ENCODE data around the gene CTNND2.
"Not testable (repeated sequence)": the region's sequence is repeated elsewhere in the genome, so short reads cannot be mapped to it uniquely, and the experiment has no call there.

The CTNND2 gene

GRCh38 chr5:11004523-11004922 is 899.7 kb downstream of the CTNND2 start:
- DNase-seq = not testable (repeated sequence)

- DNase-seq = no peak
Measured at GRCh38 chr5:11000515-11001353, 903.5 kb downstream of the CTNND2 start.

- no peak for DNase-seq
Measured at GRCh38 chr5:10999714-11000113, 904.5 kb downstream of the CTNND2 start.

DNA sequence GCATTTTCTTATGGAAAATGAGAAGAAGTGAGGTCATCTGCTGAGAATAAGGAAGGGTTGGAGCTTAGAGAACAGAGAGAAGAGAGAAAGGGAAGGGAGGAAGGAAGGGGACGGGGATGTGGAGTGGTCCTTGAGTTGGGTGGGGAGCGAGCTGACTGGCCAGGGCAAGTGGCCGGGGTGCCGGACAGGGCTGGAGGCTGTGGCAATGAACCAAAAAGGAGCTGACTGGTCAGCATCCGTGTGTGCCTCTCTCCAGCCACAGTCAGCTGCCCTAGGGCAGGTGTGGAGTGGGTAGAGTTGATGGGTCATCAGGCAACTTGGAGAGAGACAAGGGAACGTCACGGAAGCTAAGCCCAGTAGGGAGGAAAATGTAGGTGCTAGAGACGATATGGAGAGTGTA is 908.4 kb downstream of the CTNND2 start:
- no peak for DNase-seq

DNA sequence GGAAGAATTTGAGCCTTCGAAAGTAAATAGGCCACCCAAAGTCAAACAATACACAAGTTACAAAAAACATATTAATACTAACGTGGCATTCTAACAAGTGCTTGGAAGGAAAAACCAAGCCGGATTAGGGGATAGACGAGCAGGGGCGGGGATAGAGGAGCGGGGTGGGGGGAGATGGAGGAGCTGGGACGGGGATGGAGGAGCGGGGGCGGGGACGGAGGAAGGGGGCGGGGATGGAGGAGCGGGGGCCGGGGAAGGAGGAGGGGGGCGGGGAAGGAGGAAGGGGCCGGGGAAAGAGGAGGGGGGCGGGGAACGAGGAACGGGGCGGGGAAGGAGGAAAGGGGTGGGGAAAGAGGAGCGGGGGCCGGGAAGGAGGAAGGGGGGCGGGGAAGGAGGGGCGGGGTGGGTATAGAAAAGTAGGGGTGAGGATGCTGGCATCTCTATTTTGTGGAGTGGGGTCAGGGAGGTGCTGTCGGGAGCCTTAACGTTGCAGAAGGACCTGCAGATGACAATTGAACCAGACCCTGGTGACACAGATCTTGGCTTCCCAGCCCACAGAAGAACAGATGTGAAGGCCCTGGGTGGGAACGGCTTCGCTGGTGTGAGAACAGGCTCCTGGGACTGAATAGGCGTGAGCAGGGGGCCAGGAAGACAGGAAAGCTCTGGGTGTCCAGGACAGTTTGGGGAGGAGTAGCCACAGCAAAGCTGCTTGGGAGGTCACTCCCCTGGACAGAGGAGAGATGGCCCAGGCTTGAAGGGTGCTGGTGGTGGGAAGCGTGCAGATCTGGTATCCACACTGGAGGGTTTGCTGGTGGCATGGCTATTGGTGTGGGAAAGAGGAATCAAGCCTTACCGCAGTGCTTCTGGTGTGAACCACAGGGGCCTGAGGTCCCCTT is 909.9 kb downstream of the CTNND2 start:
- DNase-seq = no peak

DNA sequence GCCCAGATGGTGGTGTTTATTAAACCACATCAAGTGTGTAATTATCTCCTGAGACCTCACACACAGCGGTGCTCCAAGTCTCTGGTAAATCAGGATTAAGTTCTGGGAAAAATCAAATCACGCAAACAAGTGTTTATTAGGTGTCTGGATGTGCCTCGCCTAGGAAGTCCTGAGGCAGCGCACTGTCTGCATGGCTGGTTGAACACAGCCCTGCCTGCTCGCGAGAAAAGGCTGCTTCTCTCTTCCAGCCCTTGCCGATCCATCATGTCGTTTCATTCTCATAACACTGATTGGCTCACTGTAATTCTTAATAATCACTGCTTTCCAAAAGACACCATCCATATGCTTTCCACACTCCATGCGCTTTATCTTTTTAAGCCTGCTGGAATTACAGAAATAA is 913.6 kb downstream of the CTNND2 start:
- no peak for DNase-seq

DNA sequence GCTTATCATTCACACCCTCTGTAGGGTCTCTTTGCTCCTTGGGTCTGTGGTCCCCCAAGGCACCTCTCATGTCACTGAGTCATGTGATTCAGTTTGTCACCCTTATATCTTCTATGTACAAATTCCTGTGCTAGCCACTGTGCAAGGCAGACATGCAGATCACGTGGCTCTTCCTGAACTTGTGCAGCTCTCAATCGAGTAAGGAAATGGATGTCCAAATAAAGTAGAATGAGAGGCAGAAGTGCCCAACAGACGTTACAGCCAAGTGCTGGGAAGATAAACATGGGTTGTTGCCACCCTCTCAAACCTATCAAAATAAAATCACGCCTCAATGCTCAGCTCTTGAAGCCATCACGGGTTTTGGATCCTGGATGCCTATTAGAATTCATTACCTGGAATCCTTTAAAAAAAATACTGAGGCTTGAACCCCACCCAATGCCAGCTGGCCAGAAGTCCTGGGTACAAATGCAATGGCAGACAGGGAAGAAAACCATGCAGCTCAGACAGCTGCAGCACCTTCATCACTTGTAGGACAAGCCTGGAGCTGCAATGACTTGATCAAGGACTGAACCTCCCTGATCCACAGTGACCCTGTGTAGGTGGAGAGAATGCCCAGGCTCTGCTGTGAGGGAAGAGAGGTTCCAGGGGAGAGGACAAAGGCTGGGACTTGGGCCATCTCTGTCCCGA is 914.5 kb downstream of the CTNND2 start:
- DNase-seq = no peak

DNA sequence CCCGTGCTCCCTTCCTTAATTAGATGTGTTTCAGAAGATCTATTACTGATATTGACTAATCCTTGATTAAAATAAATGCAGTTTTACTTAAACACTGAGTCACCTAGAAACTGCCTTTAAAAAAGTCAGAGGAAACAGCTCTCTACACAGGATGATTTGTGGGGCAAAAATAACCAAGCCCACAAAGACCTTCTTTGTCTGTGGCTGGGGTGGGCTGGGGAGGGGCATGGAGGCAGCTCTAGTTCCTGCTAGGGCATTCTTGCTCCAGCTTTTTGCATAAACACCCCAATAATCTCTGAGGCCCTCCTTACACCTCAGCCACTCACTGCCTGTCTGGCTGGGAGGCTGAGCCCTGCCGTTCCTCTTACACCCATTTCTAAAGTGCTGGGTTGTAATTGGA is 915.6 kb downstream of the CTNND2 start:
- no peak for DNase-seq

- peak; percentile 72 for DNase-seq
Measured at GRCh38 chr5:10987925-10988504, 916.2 kb downstream of the CTNND2 start.

- DNase-seq = no peak
Measured at GRCh38 chr5:10987276-10987924, 916.8 kb downstream of the CTNND2 start.

DNA sequence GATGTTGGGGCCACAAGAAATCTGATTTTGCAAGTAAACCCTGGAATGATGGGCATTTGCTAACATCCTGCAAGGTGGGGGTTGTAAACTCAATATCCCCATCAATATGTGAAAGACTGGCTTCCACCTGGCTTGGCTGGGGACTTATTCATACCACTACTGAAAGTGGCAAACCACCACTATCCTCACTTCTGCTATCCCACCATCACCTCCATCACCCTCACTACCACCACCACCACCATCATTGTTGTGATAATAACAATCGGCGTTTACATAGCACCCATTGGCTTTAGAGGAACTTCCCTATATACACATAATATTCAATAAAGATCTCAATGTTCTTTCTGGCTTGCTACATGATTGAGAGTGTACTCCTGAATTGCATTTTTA is 918.5 kb downstream of the CTNND2 start:
- no peak for DNase-seq

DNA sequence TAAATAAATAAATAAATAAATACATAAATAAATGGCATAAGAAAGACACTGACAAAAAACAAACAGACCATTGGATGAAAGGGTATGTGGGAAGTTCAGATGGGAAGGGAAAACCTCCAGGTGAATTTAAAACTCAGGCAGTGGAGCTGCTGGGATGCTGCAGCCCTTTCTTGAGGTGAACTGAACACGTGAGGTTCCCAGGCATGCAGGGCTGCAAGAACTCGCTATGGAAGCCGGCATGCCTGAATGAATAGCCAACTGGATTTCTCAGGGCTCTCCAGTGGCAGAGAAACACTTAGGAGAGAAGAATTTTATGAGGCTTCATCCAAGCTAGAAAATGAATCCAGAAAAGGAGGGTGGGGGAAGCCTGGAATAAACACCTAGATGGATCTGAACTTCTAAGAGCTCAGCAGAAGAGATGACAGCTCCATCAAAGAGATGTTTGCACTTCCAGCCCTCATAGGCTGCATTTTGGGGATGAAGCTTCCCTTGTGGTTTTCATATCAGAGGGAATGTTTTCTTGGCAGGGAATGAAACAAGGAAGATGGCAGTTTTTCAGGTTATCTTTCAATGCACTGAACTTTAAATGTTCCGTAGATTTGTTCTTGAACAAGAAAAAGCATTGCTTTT is 919.0 kb downstream of the CTNND2 start:
- no peak for DNase-seq

- no peak for DNase-seq
Measured at GRCh38 chr5:10984021-10984715, 920.1 kb downstream of the CTNND2 start.

DNA sequence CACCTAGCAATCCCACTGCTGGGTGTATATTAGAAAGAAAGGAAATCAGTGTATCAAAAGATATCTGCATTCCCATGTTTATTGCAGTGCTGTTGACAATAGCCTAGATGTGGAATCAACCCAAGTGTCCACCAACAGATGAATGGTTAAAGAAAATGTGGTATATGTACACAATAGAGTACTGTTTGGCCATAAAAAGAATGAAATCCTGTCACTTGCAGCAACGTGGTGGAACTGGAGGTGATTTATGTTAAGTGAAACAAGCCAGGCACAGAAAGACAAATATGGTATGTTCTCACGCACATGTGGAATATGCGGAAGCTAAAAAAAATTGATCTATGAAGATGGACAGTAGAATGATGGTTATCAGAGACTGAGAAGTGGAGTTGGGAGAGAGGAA is 921.6 kb downstream of the CTNND2 start:
- DNase-seq = no peak

- DNase-seq = no peak
Measured at GRCh38 chr5:10981932-10982331, 922.3 kb downstream of the CTNND2 start.

- DNase-seq = no peak
Measured at GRCh38 chr5:10977011-10977410, 927.2 kb downstream of the CTNND2 start.

- DNase-seq = no peak
Measured at GRCh38 chr5:10975945-10976344, 928.3 kb downstream of the CTNND2 start.

GRCh38 chr5:10974850-10975249 is 929.4 kb downstream of the CTNND2 start:
- no peak for DNase-seq

GRCh38 chr5:10973316-10973715 is 930.9 kb downstream of the CTNND2 start:
- no peak for DNase-seq

DNA sequence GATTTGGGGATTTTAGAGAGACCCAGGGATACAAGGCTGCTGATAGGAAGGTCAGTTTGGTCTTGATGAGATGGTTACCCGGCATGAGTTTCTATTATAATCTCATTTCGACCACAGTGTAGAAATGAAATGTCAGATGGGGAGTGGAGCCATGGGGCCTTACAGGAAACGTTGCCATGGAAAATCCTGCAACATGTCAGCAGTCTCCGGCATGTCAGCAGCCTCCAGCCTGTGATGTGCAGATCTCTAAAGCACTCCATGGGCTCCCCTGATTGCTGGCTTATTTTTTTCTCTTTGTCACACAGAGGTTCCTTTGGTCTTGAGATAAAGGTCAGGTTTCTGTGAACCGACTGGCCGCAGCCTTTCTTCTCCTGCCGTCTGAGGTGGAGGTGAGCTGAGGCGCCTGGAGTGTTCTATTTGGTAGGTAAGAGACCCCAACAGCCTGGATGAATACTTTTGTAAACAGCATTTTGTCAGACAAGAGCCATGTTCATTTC is 934.5 kb downstream of the CTNND2 start:
- DNase-seq = no peak

GRCh38 chr5:10964806-10965205 is 939.4 kb downstream of the CTNND2 start:
- DNase-seq = no peak
